A673 (cell line): Measurements from ENCODE around the gene NTRK3. TPM values are rescaled to one million over a fixed set of nuclear protein-coding genes. Genes with fewer than 3 reads are reported as not detected.

Experiments used
- BruUV-seq: library from RNA; stranded (reverse); fragments of 400-500 nt; replicated peaks from 2 replicates; lab custom pipeline; 2021; lab: Mats Ljungman, UMichigan
- CTCF ChIA-PET: fragments of 300-600 bp; sonication (Branson Sonifier 250); formaldehyde crosslinking; loops from one replicate; lab custom pipeline; 2022; ENCODE audit warnings: antibody characterized with exemption; lab: Charles Lee
- POLR2A ChIA-PET: fragments of 300-600 bp; sonication (Branson Sonifier 250); formaldehyde crosslinking; loops from one replicate; lab custom pipeline; 2022; ENCODE audit warnings: antibody characterized with exemption; ENCODE audit not compliant: low non-redundant PET; lab: Charles Lee
- DNase-seq: peaks from one replicate; pipeline ENCODE4 v3.0.0-alpha.2; 2015; ENCODE audit warnings: low spot score
- H3K27ac ChIP-seq: fragments of 200-600 bp; sonication (generic); 2 replicates; pipeline ENCODE4 v1.5.1; 2016; ENCODE audit warnings: mixed run types, low read depth, mild to moderate bottlenecking, mixed read lengths, antibody characterized with exemption, low read length; ENCODE audit not compliant: poor library complexity, severe bottlenecking
- H3K27me3 ChIP-seq: fragments of 200-600 bp; sonication (generic); replicated peaks from 2 replicates; pipeline ENCODE4 v1.6.1; 2017; ENCODE audit warnings: mixed run types, low read depth, mild to moderate bottlenecking, mixed read lengths, antibody characterized with exemption, low read length; ENCODE audit not compliant: insufficient read depth, poor library complexity
- H3K36me3 ChIP-seq: fragments of 200-600 bp; sonication (generic); 2 replicates; pipeline ENCODE4 v1.6.1; 2016; ENCODE audit warnings: mixed run types, mild to moderate bottlenecking, mixed read lengths, antibody characterized with exemption, low read length; ENCODE audit not compliant: insufficient read depth, poor library complexity, severe bottlenecking
- H3K4me1 ChIP-seq: fragments of 200-600 bp; sonication (generic); 2 replicates; pipeline ENCODE4 v1.6.1; 2017; ENCODE audit warnings: mixed run types, mild to moderate bottlenecking, mixed read lengths, antibody characterized with exemption, low read length; ENCODE audit not compliant: insufficient read depth, poor library complexity, severe bottlenecking
- H3K4me3 ChIP-seq: fragments of 200-600 bp; sonication (generic); 2 replicates; pipeline ENCODE4 v1.5.1; 2016; ENCODE audit warnings: low read depth, mixed run types, mild to moderate bottlenecking, mixed read lengths, low read length; ENCODE audit not compliant: poor library complexity, severe bottlenecking
- H3K9me3 ChIP-seq: fragments of 200-600 bp; sonication (generic); 2 replicates; pipeline ENCODE4 v1.6.1; 2016; ENCODE audit warnings: mixed run types, low read depth, mild to moderate bottlenecking, mixed read lengths, antibody characterized with exemption, low read length; ENCODE audit not compliant: poor library complexity, severe bottlenecking
- EZH2 ChIP-seq: fragments of 200-600 bp; sonication (generic); IDR thresholded peaks from 2 replicates; pipeline ENCODE4 v1.6.1; 2017; ENCODE audit warnings: borderline replicate concordance, low read depth, mild to moderate bottlenecking, mixed read lengths, antibody characterized with exemption, low read length; ENCODE audit not compliant: poor library complexity, severe bottlenecking
- intact Hi-C: fragments of 100-400 bp; cut with micrococcal nuclease; formaldehyde crosslinking; loops from one replicate; pipeline ENCODE4 v1.10.0; 2022; ENCODE audit not compliant: unreplicated experiment
- total RNA-seq: library from RNA; stranded (reverse); gene quantifications from 2 replicates; pipeline ENCODE4 v1.2.3, GENCODE V29; 2021
- TF ChIP-seq, protein P1 (sequence below): fragments of 300-800, 200-600 bp; sonication (generic); conservative IDR thresholded peaks from 2 replicates; pipeline ENCODE4 v1.5.1; 2017; ENCODE audit warnings: low read depth, mild to moderate bottlenecking, antibody characterized with exemption, low read length, moderate library complexity, mixed read lengths

Gene NTRK3
- total RNA-seq, 1 experiment from 2014 or later: not detected

DNA sequence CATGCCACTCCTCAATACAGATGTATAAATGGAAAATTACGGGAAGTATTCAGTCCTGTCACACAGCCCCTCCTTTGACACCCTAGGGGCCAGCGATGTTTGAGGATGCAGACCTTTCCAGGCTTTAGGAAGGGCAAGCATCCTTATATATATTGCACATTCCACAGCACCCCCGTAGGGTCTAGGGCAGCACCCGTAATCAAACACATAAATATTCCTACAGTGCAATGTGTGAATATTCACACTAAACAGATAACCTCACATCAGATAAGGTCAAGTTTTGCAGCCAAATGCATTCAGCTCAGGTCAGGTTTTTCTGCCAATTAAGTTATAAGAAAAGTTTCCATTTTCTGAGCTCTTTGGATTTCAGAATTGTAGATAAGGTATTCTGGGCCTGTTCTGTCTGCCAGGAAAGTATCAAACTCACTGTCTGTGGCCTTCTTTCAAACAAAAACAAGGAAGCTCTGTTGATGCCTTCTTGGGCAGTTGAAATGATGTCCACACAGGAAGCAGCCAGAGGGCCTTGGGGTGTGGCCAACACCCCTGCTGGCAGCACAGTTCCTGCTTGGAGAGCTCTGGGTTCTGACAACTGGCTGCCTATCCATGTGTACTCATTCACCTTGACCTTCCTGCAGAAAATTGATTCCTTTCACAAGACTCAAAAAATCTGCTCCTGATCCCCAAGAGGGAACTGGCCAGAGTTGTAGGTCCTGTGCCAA, 427.0 kb downstream of the NTRK3 start:
- no peak for DNase-seq
- POLR2A ChIA-PET: no interaction called here

DNA sequence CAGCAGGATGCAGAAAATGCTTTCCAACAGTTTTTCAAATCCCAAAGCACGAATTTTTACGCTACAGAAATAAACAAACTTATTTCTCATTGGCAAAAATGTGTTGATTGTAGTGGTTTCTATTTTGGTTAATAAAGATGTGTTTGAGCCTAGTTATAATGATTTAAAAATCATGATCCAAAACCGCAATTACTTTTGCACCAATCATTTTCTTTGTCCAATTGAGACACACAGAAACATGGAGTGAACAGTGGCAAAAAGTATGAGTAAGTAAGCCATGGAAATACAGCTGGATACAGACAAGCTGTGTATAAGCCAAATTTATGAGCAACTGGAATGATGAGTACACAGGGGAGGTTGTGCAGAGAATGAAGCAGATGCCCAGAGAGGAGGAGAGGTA, 427.9 kb downstream of the NTRK3 start:
- ChIA-PET POLR2A (no interaction called here), CTCF (no interaction called here)
- Histone ChIP-seq H3K36me3 (no peaks in the 10 kb centered on the region), H3K27me3 (no peaks in the 10 kb centered on the region), H3K4me1 (no peaks in the 10 kb centered on the region), H3K9me3 (no peaks in the 10 kb centered on the region), H3K4me3 (no peak overlapping the region), H3K27ac (no peak overlapping the region)
- no peak for TF ChIP-seq EZH2
- TF ChIP-seq, protein P1, sequence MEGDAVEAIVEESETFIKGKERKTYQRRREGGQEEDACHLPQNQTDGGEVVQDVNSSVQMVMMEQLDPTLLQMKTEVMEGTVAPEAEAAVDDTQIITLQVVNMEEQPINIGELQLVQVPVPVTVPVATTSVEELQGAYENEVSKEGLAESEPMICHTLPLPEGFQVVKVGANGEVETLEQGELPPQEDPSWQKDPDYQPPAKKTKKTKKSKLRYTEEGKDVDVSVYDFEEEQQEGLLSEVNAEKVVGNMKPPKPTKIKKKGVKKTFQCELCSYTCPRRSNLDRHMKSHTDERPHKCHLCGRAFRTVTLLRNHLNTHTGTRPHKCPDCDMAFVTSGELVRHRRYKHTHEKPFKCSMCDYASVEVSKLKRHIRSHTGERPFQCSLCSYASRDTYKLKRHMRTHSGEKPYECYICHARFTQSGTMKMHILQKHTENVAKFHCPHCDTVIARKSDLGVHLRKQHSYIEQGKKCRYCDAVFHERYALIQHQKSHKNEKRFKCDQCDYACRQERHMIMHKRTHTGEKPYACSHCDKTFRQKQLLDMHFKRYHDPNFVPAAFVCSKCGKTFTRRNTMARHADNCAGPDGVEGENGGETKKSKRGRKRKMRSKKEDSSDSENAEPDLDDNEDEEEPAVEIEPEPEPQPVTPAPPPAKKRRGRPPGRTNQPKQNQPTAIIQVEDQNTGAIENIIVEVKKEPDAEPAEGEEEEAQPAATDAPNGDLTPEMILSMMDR: no peak
- intact Hi-C loops: no loop called here
- BruUV-seq: no TSS peak
- no peak for DNase-seq

More for the DNA sequence above, 427.0 kb downstream of the NTRK3 start:
- intact Hi-C loops: no loop called here
- CTCF ChIA-PET: no interaction called here
- no peaks in the 10 kb centered on the region for H3K36me3 ChIP-seq
- no peaks in the 10 kb centered on the region for H3K9me3 ChIP-seq
- no peaks in the 10 kb centered on the region for H3K27me3 ChIP-seq
- H3K27ac ChIP-seq: no peak overlapping the region
- no peak overlapping the region for H3K4me3 ChIP-seq
- TF ChIP-seq, protein P1: no peak
- no peak for TF ChIP-seq EZH2
- H3K4me1 ChIP-seq: no peaks in the 10 kb centered on the region
- no TSS peak for BruUV-seq

DNA sequence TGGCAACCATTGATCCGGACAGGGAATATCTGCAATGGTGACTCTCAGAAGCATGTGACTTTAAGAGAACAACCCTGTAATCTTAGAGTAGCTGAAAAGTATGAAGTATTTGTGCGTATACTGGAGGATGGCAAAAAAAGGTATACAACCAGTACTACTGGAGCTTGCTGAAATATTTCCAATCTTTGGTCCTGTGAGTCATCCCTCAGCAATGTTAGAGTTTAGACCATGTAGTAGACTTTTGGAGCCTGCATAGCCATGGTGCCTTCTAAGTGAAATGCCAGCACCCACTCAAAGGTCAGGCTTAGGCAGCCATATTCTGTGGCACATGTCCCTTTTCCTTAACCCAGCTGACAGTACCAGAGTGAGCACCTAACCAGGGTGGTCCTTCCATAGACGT, 429.4 kb downstream of the NTRK3 start:
- POLR2A ChIA-PET: no interaction called here
- DNase-seq: no peak

More for the DNA sequence above, 429.4 kb downstream of the NTRK3 start:
- Histone ChIP-seq H3K27ac (no peak overlapping the region), H3K27me3 (no peaks in the 10 kb centered on the region), H3K9me3 (no peaks in the 10 kb centered on the region), H3K4me3 (no peak overlapping the region), H3K4me1 (no peaks in the 10 kb centered on the region), H3K36me3 (no peaks in the 10 kb centered on the region)
- intact Hi-C loops: no loop called here
- TF ChIP-seq, protein P1: no peak
- TF ChIP-seq EZH2: no peak
- no TSS peak for BruUV-seq
- CTCF ChIA-PET: no interaction called here
